GM23248 (cell line): ENCODE data around the gene SLC34A3. TPM values are rescaled to one million over a fixed set of nuclear protein-coding genes. Genes with fewer than 3 reads are reported as not detected.

Experiments used
- DNase-seq: peaks from one replicate; pipeline ENCODE4 v3.0.0-alpha.2; 2015
- H2AFZ ChIP-seq: fragments of 200-600 bp; sonication (generic); 2 replicates; pipeline ENCODE4 v1.6.1; 2016; ENCODE audit warnings: antibody characterized with exemption
- H3F3A ChIP-seq: fragments of 200-600 bp; sonication (generic); 2 replicates; pipeline ENCODE4 v1.6.1; 2016; ENCODE audit warnings: mild to moderate bottlenecking, antibody characterized with exemption, mixed run types; ENCODE audit not compliant: insufficient read depth
- H3K27ac ChIP-seq: fragments of 200-600 bp; sonication (generic); 2 replicates; pipeline ENCODE4 v1.5.1; 2016; ENCODE audit warnings: mild to moderate bottlenecking
- H3K27me3 ChIP-seq: fragments of 200-600 bp; sonication (generic); replicated peaks from 2 replicates; pipeline ENCODE4 v1.6.1; 2016; ENCODE audit warnings: mild to moderate bottlenecking; ENCODE audit not compliant: insufficient read depth
- H3K36me3 ChIP-seq: fragments of 200-600 bp; sonication (generic); 2 replicates; pipeline ENCODE4 v1.6.1; 2016; ENCODE audit warnings: low read depth, mild to moderate bottlenecking
- H3K4me1 ChIP-seq: fragments of 200-600 bp; sonication (generic); 2 replicates; pipeline ENCODE4 v1.6.1; 2016; ENCODE audit warnings: mild to moderate bottlenecking; ENCODE audit not compliant: insufficient read depth
- H3K4me2 ChIP-seq: fragments of 200-600 bp; sonication (generic); one replicate; pipeline ENCODE4 v1.6.1; 2016; ENCODE audit warnings: mild to moderate bottlenecking; ENCODE audit not compliant: unreplicated experiment
- H3K4me3 ChIP-seq: fragments of 200-600 bp; sonication (generic); 2 replicates; pipeline ENCODE4 v1.5.1; 2016; ENCODE audit warnings: mild to moderate bottlenecking
- H3K79me2 ChIP-seq: fragments of 200-600 bp; sonication (generic); 2 replicates; pipeline ENCODE4 v1.6.1; 2016; ENCODE audit warnings: mild to moderate bottlenecking; ENCODE audit not compliant: insufficient read depth
- H3K9ac ChIP-seq: fragments of 200-600 bp; sonication (generic); 2 replicates; pipeline ENCODE4 v1.6.1; 2016; ENCODE audit warnings: mild to moderate bottlenecking
- H3K9me2 ChIP-seq: fragments of 200-600 bp; sonication (generic); 2 replicates; pipeline ENCODE4 v1.6.1; 2016; ENCODE audit warnings: mixed run types, mild to moderate bottlenecking, moderate library complexity; ENCODE audit not compliant: insufficient read depth
- H3K9me3 ChIP-seq: fragments of 200-600 bp; sonication (generic); one replicate; pipeline ENCODE4 v1.6.1; 2017; ENCODE audit warnings: low read depth
- H4K20me1 ChIP-seq: fragments of 200-600 bp; sonication (generic); 2 replicates; pipeline ENCODE4 v1.6.0; 2016; ENCODE audit not compliant: insufficient read depth
- EZH2 ChIP-seq: fragments of 200-600 bp; sonication (generic); IDR thresholded peaks from 2 replicates; pipeline ENCODE4 v1.6.1; 2018; ENCODE audit warnings: antibody characterized with exemption, mild to moderate bottlenecking; ENCODE audit not compliant: insufficient read depth, poor library complexity, severe bottlenecking
- EZH2phosphoT487 ChIP-seq: fragments of 200-600 bp; sonication (generic); IDR thresholded peaks from 2 replicates; pipeline ENCODE4 v1.6.1; 2018; ENCODE audit warnings: antibody characterized with exemption, moderate library complexity, mild to moderate bottlenecking, low read depth; ENCODE audit not compliant: insufficient read depth
- WGBS, 2 experiments: methylation state at CpG; one replicate each; pipeline ENCODE4 v1.1.6; 2015 to 2017; ENCODE audit warnings: low lambda C conversion rate in 2 of 2, low coverage in 1 of 2; ENCODE audit errors: missing lambda C conversion rate in 2 of 2; 5-methylcytosine and 5-hydroxymethylcytosine counted together
- in situ Hi-C: fragments of 300-500 bp; cut with MboI; formaldehyde crosslinking; loops from 2 replicates; pipeline ENCODE4 v1.15.0; 2020
- polyA plus RNA-seq: library from polyadenylated mRNA; unstranded; fragments of >200 nt; fragmentation: Nextera tagmentation; extraction: Ambion mirVana; gene quantifications from 2 replicates; pipeline ENCODE4 v1.2.1, GENCODE V29; 2016
- total RNA-seq: library from RNA; depleted of rRNA; stranded (reverse); fragments of >200 nt; shearing (Covaris generic); gene quantifications from 2 replicates; pipeline ENCODE4 v1.2.3, GENCODE V29; 2014

SLC34A3 gene
- total and polyA plus RNA-seq, 2 experiments from 2014 or later: not detected

DNA sequence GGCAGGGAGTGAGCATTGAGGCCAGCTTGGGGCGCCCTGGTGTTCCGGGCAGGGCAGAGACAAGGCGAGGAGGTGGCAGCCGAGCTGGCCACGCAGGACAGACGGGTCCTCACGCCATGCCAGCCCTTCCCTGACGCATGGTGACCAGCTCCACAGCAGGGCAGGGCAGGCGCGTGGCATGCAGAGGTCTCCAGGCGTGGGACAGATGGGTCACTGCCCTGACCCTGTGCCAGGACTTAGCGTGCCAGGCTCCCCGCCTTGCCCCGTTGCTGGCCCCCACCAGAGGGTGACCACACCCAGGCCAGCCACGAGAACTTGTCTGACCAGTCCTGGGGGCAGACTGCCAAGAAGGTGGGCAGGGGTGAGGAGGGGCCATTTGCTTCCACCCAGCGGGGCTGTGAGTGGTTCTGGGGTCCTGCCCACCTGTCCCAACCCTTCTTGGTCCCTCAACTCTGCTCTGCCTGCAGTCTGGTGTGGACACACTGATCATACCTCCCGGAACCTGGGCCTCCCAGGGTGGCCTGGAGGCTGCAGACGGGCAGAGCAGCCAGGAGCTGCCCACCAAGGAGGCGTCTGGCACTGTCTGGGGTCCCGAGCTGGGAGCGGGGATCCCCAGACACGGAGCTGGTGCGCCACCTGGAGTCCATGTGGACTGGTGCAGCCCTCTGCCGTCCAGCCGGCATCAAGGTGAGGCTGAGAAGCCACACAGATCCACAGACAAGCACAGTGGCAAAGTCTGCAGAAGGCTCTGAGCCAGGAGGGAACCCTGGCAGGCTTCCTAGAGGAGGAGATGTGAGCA is 3.4 kb upstream of the SLC34A3 start, which contains the start of gene RNF224:
Gene RNF224 (plus strand): TSS at position 449 of the 799 bp plus-strand sequence. CDS start 834 bp downstream, outside the sequence.
- H3K4me2 ChIP-seq: no peak within 1 kb of the TSS

DNA sequence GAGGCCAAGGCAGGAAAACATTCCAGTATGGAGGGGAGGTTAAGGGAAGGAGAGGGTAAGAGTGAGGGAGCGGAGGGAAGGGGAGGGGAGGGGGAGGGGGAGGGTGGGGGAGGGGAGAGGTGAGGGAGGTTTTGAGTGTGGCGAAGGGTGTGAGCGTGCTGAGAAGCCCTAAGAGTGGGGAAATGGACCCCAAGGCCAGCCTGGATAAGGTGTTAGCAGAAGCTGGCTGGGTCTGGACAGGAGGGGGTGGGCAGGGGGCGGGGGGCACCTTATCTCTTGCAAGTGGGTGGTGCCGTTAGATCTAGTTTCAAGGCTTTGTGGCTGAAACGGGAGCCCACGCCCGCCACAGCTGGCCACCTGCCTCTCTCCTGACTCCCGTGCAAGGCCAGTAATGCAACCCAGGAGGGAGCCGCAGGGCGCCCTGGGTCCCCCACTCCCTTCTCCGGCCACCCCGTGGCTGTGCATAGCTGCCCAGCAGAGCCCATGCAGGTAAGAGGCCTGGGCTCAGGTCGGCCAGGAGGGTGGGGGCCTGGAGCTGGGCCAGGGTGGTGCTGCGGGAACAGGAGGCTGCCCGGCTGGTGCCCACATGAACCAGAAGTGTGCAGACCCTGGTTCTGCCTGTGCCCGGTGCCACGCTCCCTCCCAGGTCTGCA is 2.7 kb upstream of the SLC34A3 start:
- H3K79me2 ChIP-seq: no peaks in the 10 kb centered on the region
- H3K9me3 ChIP-seq: no peaks in the 10 kb centered on the region
- no peak overlapping the region for H3K9ac ChIP-seq
- in situ Hi-C loops: no loop called here
- TF ChIP-seq EZH2: no peak
- TF ChIP-seq EZH2phosphoT487: no peak
- DNase-seq: no peak
- H4K20me1 ChIP-seq: no peaks in the 10 kb centered on the region
- WGBS, 2 experiments: 33 to 40% methylated on average over 13 to 18 of the region's 18 CpGs
- no peak overlapping the region for H3K27ac ChIP-seq
- H3K36me3 ChIP-seq: no peaks in the 10 kb centered on the region
- no peak overlapping the region for H3K4me3 ChIP-seq
- no peaks in the 10 kb centered on the region for H3K27me3 ChIP-seq
- H2AFZ ChIP-seq: no peak overlapping the region
- no peaks in the 10 kb centered on the region for H3K9me2 ChIP-seq
- H3K4me2 ChIP-seq: no peak overlapping the region
- peaks cover 3% of the 10 kb centered on the region; the same call in 1 of the 2 replicates for H3K4me1 ChIP-seq
- H3F3A ChIP-seq: no peaks in the 10 kb centered on the region

More for the DNA sequence above, 3.4 kb upstream of the SLC34A3 start, which contains the start of gene RNF224:
- Histone ChIP-seq H3K9ac (peak within 1 kb of the TSS; percentile 41; the same call in 1 of the 2 replicates), H3K27ac (no peak within 1 kb of the TSS), H2AFZ (no peak within 1 kb of the TSS), H3K4me3 (no peak within 1 kb of the TSS), H3F3A (no peaks in the 10 kb centered on the region), H3K9me3 (no peaks in the 10 kb centered on the region), H4K20me1 (no peaks in the 10 kb centered on the region), H3K79me2 (no peaks in the 10 kb centered on the region), H3K36me3 (no peaks in the 10 kb centered on the region), H3K4me1 (peaks cover 3% of the 10 kb centered on the region; the same call in 1 of the 2 replicates), H3K27me3 (no peaks in the 10 kb centered on the region), H3K9me2 (no peaks in the 10 kb centered on the region)
- peak; percentile 86 for DNase-seq
- WGBS, 2 experiments: 21 to 23% methylated on average over 25 of the region's 25 CpGs
- in situ Hi-C loops: no loop called here
- TF ChIP-seq EZH2: no peak
- no peak for TF ChIP-seq EZH2phosphoT487

DNA sequence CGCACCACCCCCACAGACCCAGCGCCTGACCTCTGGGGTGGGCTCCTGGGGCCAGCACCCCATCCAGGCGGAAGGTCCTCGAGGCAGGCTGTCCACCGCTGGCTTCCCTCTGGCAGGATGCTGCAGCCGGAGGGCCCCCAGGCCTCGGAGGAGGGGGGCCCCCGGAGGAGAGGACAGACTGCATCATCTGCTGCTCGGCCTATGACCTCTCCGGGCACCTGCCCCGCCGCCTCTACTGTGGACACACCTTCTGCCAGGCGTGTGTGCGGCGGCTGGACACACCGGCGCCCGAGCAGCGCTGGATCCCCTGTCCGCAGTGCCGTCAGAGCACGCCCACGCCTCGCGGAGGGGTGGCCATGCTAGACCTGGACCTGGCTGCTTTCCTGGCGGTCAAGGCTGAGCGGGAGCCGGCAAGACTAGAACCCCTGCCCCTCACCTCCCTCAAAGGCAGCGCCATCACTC is 2.2 kb upstream of the SLC34A3 start:
- H3K9ac ChIP-seq: no peak overlapping the region
- peaks cover 3% of the 10 kb centered on the region; the same call in 1 of the 2 replicates for H3K4me1 ChIP-seq
- H3K9me3 ChIP-seq: no peaks in the 10 kb centered on the region
- in situ Hi-C loops: no loop called here
- no peak overlapping the region for H3K4me3 ChIP-seq
- no peaks in the 10 kb centered on the region for H3K79me2 ChIP-seq
- no peaks in the 10 kb centered on the region for H4K20me1 ChIP-seq
- no peak overlapping the region for H3K4me2 ChIP-seq
- TF ChIP-seq EZH2phosphoT487: no peak
- no peak for TF ChIP-seq EZH2
- H3F3A ChIP-seq: no peaks in the 10 kb centered on the region
- H3K27ac ChIP-seq: no peak overlapping the region
- H3K36me3 ChIP-seq: no peaks in the 10 kb centered on the region
- no peaks in the 10 kb centered on the region for H3K9me2 ChIP-seq
- no peaks in the 10 kb centered on the region for H3K27me3 ChIP-seq
- DNase-seq: no peak
- 79 to 83% methylated on average over 23 to 27 of the region's 29 CpGs for WGBS, 2 experiments
- H2AFZ ChIP-seq: no peak overlapping the region

DNA sequence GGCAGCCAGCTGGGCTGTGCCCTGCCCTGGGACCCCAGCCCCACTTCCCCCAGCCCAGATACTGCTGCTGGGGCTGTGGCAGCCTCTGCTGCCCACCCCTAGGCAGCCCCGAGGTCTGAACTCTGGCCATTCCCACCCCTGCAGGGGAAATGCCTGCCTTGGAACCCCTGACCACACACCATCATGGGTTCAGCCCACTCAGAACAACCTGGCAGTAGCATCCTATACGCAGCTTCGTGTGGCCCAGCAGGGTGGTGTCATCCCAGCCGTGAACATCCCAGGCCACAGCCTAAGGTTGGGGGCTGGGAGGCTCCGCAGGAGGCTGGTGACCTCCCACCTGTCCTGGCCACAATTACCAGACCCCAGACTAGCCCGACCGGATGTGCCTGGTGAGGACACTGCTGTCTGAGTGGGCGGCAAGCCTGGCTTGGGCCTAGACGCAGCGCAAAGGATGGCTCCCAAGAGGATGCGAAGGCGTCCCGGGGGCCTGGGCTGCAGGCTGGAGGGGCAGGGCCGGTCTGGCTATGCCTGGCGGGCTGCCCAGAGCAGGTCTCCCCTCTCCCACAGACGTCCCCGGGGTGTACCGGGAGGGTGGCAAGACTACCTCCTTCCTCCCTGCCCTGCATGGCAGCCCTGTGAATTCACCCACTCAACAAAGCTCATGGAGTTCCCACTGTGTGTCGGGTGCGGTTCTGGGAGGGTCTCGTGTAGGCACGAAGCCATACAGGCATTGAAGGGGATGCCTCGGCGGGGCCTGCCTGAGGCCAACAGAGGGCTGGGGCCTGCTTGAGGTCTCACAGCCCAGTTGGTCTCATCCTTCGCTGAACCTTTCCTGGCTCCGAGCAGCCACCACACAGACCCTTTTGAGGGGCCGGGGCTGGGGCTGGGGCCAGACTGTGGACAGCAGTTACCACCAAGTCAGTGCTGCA is 1.5 kb upstream of the SLC34A3 start:
- no peaks in the 10 kb centered on the region for H3K27me3 ChIP-seq
- in situ Hi-C loops: no loop called here
- H3F3A ChIP-seq: no peaks in the 10 kb centered on the region
- no peak overlapping the region for H3K4me3 ChIP-seq
- H3K36me3 ChIP-seq: no peaks in the 10 kb centered on the region
- no peak overlapping the region for H3K9ac ChIP-seq
- H4K20me1 ChIP-seq: no peaks in the 10 kb centered on the region
- no peak overlapping the region for H3K4me2 ChIP-seq
- peaks cover 3% of the 10 kb centered on the region; the same call in 1 of the 2 replicates for H3K4me1 ChIP-seq
- no peaks in the 10 kb centered on the region for H3K79me2 ChIP-seq
- no peak for DNase-seq
- TF ChIP-seq EZH2phosphoT487: no peak
- no peak for TF ChIP-seq EZH2
- no peak overlapping the region for H3K27ac ChIP-seq
- no peaks in the 10 kb centered on the region for H3K9me2 ChIP-seq
- no peaks in the 10 kb centered on the region for H3K9me3 ChIP-seq
- 64% methylated on average over 24 to 27 of the region's 27 CpGs for WGBS, 2 experiments
- no peak overlapping the region for H2AFZ ChIP-seq
